Psoas muscle (tissue), 8 donors: ENCODE results near the gene KIF6. TPM values are rescaled to one million over a fixed set of nuclear protein-coding genes. Genes with fewer than 3 reads are reported as not detected.

Source experiments
- ATAC-seq, 4 donors: fragments of 200-7000 bp; cut with Tn5 transposase; one replicate each; pipeline ENCODE4 v1.9.1; 2020; ENCODE audit warnings: moderate library complexity in 3 of 4, mild to moderate bottlenecking in 2 of 4
- DNase-seq, 2 donors: peaks; one replicate each; pipeline ENCODE4 v3.0.0-alpha.2; 2020
- H3K27ac ChIP-seq: fragments of 200-600 bp; one replicate; pipeline ENCODE4 v1.8.0; 2022
- H3K27me3 ChIP-seq, 3 donors: fragments of 200-600 bp in 1 of 3; one replicate each; pipeline versions ENCODE4 v1.6.1 to v1.8.0; 2013 to 2022; ENCODE audit warnings: low read length in 2 of 3, mild to moderate bottlenecking in 2 of 3, moderate library complexity in 1 of 3; ENCODE audit not compliant: insufficient read depth in 3 of 3
- H3K36me3 ChIP-seq, 2 donors: fragments of 200-600 bp in 1 of 2; one replicate each; pipeline versions ENCODE4 v1.6.1 to v1.8.0; 2013 to 2022; ENCODE audit warnings: low read depth in 1 of 2, mild to moderate bottlenecking in 1 of 2, moderate library complexity in 1 of 2; ENCODE audit not compliant: insufficient read depth in 1 of 2
- H3K4me1 ChIP-seq: fragments of 200-600 bp; one replicate; pipeline ENCODE4 v1.8.0; 2022
- H3K4me3 ChIP-seq: fragments of 200-600 bp; one replicate; pipeline ENCODE4 v1.8.0; 2022; ENCODE audit warnings: mild to moderate bottlenecking
- H3K9me3 ChIP-seq: fragments of 200-600 bp; one replicate; pipeline ENCODE4 v1.8.0; 2022
- WGBS, 3 donors: extraction: QIAGEN DNeasy Blood & Tissue Kit; methylation state at CpG; one replicate each; pipeline versions ENCODE4 v1.1.6 to v1.1.7; 2013; 5-methylcytosine and 5-hydroxymethylcytosine counted together
- intact Hi-C, 2 donors: fragments of 100-400 bp; cut with DNase I; formaldehyde crosslinking; loops; one replicate each; pipeline versions ENCODE4 v1.11.0 to v1.14.2; 2022
- polyA plus RNA-seq, 3 donors: library from polyadenylated mRNA; stranded (reverse); fragments of 200-250 nt; gene quantifications; one replicate each; pipeline ENCODE4 v1.2.3, GENCODE V29; 2013
- total RNA-seq, 4 donors: library from RNA; stranded (reverse); fragmentation: NEBNext Ultra II Directional in 2 of 4; extraction: Animal tissue kit (Norgen Biotek cat#: 25700) in 2 of 4; gene quantifications; one replicate each; pipeline versions ENCODE4 v1.2.1 to v1.2.4, GENCODE V29; 2021 to 2023
- TF ChIP-seq, protein P1 (sequence below): fragments of 200-600 bp; IDR thresholded peaks from one replicate; pipeline ENCODE4 v1.8.0; 2022; ENCODE audit warnings: antibody characterized with exemption
- donor health status: healthy with polysubstance abuse.
- donor health status: DM: no; HTN: no; CAD: no; lungs with moderate emphysema.
- donor health status: Bipolar disorder and iron deficiency.
- donor health status: healthy.
- donor health status: DM: yes; HTN: yes; CAD: no.
- donor health status: DM: no; HTN: no; CAD: no.
- donor health status: DM: no; HTN: no; CAD: no.
- donor health status: DM: yes; HTN: yes; CAD: no.

The KIF6 gene
- total and polyA plus RNA-seq, 7 donors, result 0.03 to 0.17 (median 0.09) TPM; not detected in 2

DNA sequence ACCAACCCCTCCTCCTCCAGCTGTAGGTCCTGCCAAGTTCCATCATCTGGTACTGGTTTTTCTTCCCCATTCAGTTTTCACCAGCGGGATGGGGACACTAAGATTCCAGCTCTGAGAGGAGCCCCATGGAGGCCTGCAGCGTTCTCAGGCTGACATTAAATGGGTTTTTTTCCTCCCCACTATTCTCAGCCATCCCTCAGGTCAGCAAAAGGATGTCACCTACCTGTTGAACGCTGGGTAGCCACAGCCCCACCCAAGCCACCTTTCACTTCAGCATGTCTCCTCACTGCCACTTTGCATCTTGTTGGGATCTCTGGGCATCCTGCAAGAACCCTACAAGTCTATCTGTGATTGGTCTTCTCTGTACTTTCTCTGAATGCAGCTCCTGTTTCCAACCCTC, 417.7 kb downstream of the KIF6 start:
- ATAC-seq, result no peak
- no peaks in the 10 kb centered on the region for H3K4me1 ChIP-seq
- WGBS, 3 donors, result 75 to 87% (median 78%) methylated on average over 3 of the region's 3 CpGs
- H3K4me3 ChIP-seq, result no peak overlapping the region
- no peak overlapping the region for H3K27ac ChIP-seq
- intact Hi-C loops, result loop anchor here in 1 of 2 donors (5.0 to 10.0 kb wide), 4 partner anchors 140 to 435 kb away; no protein-coding TSS in a partner anchor
- no peak for DNase-seq
- H3K36me3 ChIP-seq, result no peaks in the 10 kb centered on the region
- TF ChIP-seq, protein P1, sequence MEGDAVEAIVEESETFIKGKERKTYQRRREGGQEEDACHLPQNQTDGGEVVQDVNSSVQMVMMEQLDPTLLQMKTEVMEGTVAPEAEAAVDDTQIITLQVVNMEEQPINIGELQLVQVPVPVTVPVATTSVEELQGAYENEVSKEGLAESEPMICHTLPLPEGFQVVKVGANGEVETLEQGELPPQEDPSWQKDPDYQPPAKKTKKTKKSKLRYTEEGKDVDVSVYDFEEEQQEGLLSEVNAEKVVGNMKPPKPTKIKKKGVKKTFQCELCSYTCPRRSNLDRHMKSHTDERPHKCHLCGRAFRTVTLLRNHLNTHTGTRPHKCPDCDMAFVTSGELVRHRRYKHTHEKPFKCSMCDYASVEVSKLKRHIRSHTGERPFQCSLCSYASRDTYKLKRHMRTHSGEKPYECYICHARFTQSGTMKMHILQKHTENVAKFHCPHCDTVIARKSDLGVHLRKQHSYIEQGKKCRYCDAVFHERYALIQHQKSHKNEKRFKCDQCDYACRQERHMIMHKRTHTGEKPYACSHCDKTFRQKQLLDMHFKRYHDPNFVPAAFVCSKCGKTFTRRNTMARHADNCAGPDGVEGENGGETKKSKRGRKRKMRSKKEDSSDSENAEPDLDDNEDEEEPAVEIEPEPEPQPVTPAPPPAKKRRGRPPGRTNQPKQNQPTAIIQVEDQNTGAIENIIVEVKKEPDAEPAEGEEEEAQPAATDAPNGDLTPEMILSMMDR, result no peak
- H3K27me3 ChIP-seq, result peaks cover 0 to 10% (median 0%) of the 10 kb centered on the region in 3 donors
- H3K9me3 ChIP-seq, result no peaks in the 10 kb centered on the region

GRCh38 chr6:39304951-39305350, 420.3 kb downstream of the KIF6 start:
- intact Hi-C loops, result loop anchor here in 1 of 2 donors (5.0 to 10.0 kb wide), 4 partner anchors 138 to 433 kb away; no protein-coding TSS in a partner anchor
- Histone ChIP-seq H3K27me3 (no peaks in the 10 kb centered on the region), H3K4me3 (no peak overlapping the region), H3K36me3 (no peaks in the 10 kb centered on the region), H3K4me1 (no peaks in the 10 kb centered on the region), H3K9me3 (no peaks in the 10 kb centered on the region), H3K27ac (no peak overlapping the region)
- ATAC-seq (no peak), DNase-seq (no peak)
- TF ChIP-seq, protein P1, result no peak

DNA sequence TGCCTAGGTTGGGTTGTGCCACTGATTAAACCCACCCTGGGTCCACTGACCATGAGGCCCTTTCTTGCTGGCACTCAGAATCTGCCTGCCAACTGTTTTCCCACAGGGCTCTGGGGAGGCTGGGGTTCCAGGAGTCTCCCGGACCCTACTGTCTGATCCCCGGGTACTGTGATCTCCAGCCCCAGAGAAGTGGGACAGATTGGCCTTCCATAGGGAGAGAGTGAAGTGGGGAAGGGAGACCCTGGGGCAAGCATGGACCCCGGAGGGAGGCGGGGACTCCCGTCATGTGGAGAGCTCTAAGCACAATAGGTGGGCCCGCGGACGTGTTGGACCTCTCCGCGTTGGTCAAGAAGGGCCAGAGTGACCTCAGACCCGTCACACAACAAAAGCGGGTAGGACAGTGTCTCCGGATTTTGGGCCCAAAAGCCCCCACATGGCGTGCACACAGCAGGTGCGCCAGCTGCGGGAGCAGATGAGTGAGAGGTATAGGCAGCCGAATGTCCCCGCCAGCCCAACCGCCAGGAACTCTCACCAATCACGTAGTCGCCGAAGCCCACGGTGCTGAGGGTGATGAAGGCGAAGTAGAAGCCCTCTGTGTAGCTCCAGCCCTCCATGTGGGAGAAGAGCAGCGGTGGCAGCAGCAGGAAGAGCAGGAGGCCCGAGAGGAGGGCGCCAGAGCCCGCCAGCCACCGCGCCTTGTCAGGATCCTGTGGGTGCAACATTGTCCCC, 421.6 kb downstream of the KIF6 start:
- Histone ChIP-seq H3K27ac (no peak overlapping the region), H3K4me3 (no peak overlapping the region), H3K36me3 (no peaks in the 10 kb centered on the region), H3K9me3 (no peaks in the 10 kb centered on the region), H3K4me1 (no peaks in the 10 kb centered on the region), H3K27me3 (no peaks in the 10 kb centered on the region)
- no peak for DNase-seq
- TF ChIP-seq, protein P1, result no peak
- WGBS, 3 donors, result 85 to 89% (median 87%) methylated on average over 28 to 30 of the region's 30 CpGs
- intact Hi-C loops, result loop anchor here (2.0 to 10.0 kb wide), 4 partner anchors 137 to 333 kb away; no protein-coding TSS in a partner anchor
- ATAC-seq, result peak in 2 of 4 donors; percentile 20 to 21

- peak; percentile 81 to 89 for DNase-seq
- Histone ChIP-seq H3K27ac (no peak overlapping the region), H3K36me3 (no peaks in the 10 kb centered on the region), H3K9me3 (no peaks in the 10 kb centered on the region), H3K27me3 (no peaks in the 10 kb centered on the region), H3K4me3 (no peak overlapping the region), H3K4me1 (no peaks in the 10 kb centered on the region)
- intact Hi-C loops, result loop anchor here (2.0 to 10.0 kb wide), 4 partner anchors 136 to 332 kb away; no protein-coding TSS in a partner anchor
- TF ChIP-seq, protein P1, result peak; percentile 81
- ATAC-seq, result peak; percentile 87 to 89 (median 88)
- 9 to 13% (median 9%) methylated on average over 10 to 11 of the region's 11 CpGs for WGBS, 3 donors
These were observed 422.4 kb downstream of the KIF6 start for GRCh38 chr6:39302669-39303424.
